Measurements from ENCODE around the gene CDS2.

The CDS2 gene

DNA sequence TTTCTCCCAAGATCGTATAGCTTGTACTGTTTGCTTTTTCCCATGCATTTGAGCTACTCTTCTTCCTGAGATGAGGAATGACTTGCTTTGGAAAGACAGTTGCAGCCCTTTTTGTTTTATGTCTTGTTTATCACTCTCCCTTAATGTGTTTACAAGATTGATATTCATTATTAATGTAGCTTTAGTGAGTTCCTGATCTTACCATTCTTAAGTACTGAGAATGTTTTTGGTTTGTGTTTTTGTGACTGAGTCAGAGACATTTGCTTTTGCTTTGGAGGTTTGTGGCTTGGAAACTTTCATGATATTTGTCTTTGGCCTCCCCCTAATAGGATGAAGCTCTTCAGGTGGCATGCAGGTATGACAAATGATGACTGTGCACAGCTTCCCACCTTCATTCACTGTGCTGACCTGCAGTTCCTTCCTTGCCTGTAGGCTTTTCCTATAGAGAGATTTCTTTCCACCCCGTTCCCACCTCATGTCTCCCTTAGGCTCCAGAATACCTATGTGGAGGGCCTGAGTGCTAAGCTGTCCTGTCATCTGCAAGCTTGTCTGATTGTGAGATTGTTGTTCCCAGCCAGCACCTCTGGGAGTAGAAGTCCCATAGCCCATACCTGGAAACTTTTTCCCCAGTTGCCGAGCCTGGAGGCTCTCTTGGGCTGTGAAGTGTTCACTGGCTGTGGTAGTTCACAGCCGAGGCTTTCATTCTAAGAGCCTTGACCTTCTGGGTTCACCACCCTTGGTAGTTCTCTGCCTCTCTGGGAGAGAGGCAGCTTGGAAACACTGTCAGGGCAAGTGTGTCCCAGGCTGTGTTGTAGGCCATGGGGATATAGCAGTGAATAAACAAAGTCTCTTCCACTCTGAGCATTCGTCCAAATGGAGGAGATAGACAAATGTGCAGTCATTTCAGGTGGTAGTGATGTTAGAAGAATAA is 27.1 kb downstream of the CDS2 start:
- DNase-seq: no peak

GRCh38 chr20:5154543-5154925 is 27.7 kb downstream of the CDS2 start:
- DNase-seq: no peak

- no peak for DNase-seq
These were observed 28.6 kb downstream of the CDS2 start for GRCh38 chr20:5155404-5155803.

GRCh38 chr20:5156675-5157448 is 30.1 kb downstream of the CDS2 start:
- DNase-seq: no peak

DNA sequence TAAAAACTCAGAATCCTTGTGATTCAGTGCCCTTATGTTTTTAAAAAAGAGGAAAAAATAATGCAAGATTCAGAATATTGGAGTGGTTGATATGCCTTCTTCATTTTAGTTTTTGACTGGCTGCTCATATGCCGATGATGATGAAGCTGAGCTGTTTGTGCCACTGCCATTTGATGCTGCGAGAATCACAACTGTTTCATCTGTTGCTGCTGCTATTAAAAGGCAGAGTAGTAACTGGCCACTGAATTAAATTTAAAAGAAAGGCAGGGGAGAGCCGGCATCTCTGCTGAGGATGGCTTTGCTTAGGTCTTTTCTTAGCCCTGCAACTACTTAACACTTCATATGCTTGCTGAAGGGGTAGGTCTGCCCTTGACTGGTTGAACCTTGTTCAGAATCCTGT is 33.1 kb downstream of the CDS2 start:
- peak; percentile 14 for DNase-seq

DNA sequence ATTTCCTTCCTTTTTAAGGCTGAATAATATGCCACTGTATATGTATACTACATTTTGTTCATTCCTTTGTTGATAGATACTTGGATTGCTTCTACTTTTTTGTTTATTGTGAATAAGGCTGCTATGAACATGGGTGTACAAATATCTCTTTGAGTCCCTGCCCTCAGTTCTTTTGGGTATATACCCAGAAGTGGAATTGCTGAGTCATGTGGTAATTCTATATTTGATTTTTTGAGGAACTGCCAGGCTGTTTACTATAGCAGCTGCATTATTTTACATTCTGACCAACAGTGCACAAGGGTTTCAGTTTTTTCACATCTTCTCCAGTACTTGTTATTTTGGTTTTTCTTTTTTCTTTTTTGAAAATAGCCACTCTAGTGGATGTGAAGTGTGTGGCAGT is 34.1 kb downstream of the CDS2 start:
- DNase-seq: no peak

DNA sequence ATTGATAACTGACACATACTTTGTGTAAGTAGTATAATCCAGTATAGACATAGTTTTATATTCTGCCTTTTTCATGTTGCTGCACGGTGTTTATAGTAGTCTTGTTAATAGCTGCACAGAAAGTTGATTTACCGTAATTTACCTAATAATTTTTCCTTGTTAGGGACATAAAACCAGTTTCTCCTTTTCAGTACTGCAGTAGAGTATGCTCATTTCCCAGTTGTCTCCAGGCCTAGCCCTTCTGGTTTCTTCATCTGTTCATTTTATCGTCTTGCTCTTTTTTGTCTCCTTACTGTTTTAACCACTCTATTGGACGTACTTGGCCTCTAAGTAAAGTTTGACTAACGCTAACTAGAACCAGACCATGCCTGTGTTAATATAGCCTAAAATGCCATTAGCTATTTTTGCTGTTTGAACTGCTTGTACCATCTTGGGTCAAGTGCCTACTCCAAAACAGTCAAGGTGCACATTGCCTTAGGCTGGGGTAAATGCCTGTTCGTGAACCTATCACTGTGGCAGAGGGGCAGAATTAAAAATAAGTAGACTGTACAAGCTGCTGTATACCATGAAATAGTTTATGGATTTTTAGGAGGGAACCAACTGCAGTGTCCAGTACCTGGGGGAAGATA is 34.8 kb downstream of the CDS2 start:
- DNase-seq: no peak

DNA sequence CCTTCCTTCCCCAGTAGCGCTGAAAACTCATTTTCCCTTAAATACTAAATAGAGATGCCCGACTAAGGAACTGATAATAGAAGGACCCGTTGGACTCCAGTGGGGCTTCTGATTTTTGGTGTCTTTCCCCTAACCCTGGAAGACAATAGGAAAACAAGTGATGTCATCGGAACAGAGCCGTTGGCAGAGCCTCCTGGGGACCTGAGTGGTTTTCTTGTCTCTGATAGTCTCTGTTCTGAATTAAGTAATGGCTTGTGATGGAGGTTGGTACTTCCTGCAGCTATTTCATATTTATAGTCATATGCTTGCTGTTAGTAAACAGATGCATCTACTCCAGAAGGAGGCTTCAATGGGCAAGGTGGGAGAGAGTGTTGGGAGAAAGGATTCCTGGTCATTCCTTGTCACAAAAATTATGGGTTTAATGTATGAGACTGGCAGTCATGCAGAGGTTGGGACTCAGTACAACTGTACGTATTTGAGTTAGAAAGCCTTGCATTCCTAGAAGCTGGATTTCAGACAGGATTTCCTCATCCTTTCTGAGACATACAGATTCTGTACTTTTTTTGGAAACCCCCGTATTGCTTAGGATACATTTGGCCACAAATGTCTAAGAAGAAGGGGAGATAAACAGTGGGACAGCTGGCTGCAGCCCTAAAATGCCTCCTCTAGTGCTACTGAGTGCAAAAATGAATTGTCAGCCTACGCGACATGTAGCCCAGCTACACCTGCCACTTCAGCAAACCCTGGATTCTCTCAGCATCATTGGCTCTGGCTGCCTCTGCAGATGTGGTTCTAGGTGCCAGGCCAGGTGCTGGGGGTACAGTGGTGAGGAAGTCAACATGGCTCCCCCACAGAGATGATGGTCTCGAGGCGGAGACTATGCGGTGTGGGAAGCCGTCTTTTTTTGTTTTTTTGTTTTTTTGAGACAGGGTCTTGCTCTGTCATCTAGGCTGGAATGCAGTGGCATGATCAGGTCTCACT is 38.1 kb downstream of the CDS2 start:
- DNase-seq: peak; percentile 28

DNA sequence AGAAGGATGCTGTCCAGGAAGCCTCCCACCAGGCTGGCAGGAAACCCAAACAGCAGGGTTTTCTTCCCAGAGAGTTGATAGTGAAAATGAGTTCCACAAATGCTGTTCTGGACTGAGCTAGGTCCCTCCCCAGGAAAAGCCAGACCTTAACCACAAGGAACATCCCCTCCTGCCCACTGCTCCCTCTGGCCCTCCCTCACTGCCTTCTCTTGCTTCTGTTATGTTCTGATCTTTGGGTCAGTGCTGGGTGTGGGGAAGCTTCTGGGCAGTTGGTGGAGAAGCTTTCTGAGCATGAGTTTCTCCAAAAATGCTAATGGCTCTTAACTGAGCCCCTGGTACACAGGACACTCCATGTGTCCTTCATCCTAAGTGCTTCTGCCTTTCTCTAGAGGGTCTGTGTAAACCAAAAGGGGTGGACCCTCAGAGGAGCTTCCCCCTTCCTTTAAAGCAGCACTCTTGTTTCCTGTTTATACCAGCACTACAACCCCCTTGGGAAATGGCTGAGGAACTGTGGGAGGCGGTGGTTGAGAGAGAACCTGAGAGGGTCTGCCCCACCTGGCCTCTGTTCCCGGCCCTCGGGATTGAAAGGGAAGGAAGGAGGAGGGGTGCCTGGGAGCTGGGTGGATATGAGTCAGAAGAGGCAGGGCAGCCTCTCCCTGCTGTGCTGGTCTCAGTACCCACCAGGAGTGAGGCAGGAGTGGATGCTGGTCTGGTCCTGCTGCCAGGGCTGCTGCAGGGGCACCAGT is 42.0 kb downstream of the CDS2 start:
- no peak for DNase-seq

DNA sequence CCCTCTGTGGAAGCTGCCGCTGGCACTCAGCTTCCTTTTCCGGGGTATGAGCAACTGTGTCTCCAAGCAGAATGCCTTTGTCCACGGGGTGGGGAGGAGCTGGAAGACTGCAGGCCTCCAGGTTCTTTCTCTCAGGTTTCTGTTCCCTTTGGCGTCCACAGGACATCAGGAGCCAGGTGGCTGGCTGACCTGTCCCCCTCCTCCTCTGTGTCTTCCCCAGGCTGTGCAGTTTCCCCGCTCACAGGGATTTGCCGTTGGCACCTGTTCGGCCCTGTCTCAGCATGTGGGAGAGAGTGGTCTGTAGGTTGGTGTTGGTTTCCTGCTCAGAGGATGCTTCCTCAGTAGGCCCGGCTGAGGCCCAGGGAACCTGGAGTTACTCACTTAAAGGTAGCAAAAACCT is 43.5 kb downstream of the CDS2 start:
- no peak for DNase-seq

DNA sequence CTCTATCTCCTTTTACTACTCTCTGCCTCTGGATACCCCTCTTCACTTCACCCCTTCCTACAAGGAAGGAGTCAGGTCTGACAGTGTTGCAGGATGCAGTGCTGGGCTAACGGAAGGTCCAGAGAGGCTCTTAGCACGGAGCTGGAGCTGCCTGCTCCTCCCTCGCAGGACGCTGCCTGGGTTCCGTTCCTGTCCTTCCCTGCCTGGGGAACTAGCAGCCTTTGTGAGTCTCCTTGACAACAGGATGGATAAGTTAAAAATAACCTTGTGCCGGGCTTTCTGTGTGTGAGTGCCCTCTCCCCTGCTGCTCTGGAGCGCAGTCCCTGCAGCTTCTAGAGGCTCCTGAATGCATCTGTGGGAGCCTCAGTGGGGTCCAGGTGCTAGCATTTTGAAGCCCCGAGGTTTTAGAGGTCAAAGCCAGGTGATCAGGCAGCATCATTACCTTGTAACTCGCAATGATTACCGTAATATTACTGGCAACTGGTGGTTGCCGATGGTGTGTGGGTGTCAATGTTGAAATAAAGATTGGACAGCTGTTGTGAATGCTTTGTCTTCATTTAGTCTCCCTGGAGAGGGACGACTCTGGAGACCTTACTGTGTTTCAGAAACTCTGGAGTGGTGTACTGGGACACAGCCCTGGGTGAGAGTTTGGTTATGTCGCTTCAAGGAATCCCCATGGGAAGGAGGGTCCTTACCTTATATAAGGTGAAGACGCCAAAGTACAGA is 44.4 kb downstream of the CDS2 start:
- peak; percentile 67 for DNase-seq

- no peak for DNase-seq
These were observed 45.0 kb downstream of the CDS2 start for GRCh38 chr20:5171790-5172164.

DNA sequence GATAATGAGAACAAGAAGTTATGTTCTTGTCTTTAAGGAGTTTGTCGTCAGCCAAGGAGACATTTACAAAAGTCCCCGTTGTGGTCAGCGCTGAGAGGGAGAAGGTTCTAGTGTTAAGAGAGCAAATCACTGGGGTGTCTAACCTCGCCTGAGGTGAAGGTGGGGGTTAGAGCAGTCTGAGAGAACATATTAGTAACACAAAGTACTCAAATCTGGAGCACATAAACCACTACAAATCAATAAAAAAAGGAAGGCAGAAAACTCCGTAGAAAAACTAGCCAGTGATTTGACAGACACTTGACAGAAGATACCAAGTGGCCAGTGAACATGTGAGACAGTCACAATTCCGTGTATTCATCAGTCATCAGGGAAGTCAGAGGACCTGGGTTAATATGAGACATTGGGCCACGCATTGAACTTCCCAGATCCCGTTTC is 45.4 kb downstream of the CDS2 start:
- DNase-seq: no peak

DNA sequence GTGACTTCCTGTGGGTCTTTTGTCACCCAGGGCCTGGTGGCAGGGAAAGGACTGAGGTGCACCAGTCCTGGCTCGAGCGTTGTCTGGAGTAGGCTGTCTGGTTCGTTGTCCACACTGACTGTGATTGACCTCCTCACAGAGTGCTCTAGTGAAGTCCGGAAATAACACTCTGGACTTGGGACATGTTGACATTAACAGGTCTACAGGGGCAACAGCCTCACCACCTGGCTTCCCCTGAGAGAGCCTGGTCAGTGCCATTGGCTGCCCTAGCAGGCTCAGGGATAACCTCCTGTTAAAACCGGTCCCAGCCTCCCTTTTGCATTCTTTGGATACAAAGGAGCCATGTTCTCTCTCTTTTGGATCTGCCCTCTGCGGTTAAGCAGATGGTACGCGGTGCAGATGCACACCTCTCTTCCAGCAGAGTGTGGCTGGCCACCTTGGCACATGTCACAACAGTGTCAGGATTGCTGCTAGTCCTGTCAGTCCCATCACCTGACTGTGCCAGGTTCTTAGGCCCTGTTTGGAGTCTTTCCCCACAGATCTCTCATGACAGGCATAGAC is 46.2 kb downstream of the CDS2 start:
- no peak for DNase-seq

- no peak for DNase-seq
These were observed 46.9 kb downstream of the CDS2 start for GRCh38 chr20:5173751-5174150.

DNA sequence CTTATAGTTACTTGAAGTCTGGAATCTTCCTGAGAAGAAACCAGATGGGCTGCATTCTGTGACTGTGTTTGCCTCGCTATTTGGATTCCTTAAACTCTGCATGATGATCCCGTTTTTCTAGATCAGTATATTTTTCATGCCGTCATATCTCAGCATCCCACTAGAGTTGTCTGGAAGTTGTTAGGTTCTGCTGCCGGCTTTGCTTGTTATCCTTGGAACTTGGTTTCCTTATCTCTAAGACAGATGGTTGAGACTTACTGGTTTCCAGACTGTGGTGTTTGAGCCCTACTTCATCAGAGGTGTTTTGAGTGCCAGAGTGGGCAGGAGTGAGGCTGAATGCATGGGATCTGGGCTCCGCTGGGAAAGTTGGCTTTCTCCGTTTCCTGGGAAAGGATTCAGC is 50.3 kb downstream of the CDS2 start:
- no peak for DNase-seq

GRCh38 chr20:5178046-5178445 is 51.2 kb downstream of the CDS2 start:
- DNase-seq: no peak

GRCh38 chr20:5180421-5180820 is 53.6 kb downstream of the CDS2 start:
- no peak for DNase-seq

GRCh38 chr20:5180933-5181332 is 54.1 kb downstream of the CDS2 start:
- no peak for DNase-seq

DNA sequence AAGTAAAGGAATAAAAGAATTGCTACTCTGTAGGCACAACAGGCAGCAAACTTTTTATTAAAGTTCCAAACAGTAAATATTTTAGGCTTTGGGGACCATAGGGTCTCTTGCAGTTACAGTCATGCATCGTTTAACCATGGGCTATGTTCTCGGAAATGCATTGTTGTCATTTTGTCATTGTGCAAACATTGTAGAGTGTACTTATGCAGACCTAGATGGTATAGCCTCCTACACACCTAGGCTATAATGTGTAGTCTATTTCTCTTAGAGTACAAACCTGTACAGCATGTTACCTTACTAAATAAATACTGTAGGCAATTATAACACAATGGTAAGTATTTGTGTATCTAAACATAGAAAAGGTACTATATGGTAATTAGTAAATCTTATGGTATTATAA is 54.7 kb downstream of the CDS2 start:
- no peak for DNase-seq

- DNase-seq: no peak
These were observed 55.1 kb downstream of the CDS2 start for GRCh38 chr20:5181958-5182357.

Data from midbrain (tissue), 1 donor.